ENCODE data around the gene PCCB.
"Not testable (repeated sequence)": the region's sequence is repeated elsewhere in the genome, so short reads cannot be mapped to it uniquely, and the experiment has no call there.

PCCB gene

GRCh38 chr3:136250059-136250902, at the start of gene PCCB:
PCCB (plus strand) TSS chr3:136250340; CDS start chr3:136250376, 36 bp downstream.
- peak; percentile 99 to 100 for ATAC-seq

DNA sequence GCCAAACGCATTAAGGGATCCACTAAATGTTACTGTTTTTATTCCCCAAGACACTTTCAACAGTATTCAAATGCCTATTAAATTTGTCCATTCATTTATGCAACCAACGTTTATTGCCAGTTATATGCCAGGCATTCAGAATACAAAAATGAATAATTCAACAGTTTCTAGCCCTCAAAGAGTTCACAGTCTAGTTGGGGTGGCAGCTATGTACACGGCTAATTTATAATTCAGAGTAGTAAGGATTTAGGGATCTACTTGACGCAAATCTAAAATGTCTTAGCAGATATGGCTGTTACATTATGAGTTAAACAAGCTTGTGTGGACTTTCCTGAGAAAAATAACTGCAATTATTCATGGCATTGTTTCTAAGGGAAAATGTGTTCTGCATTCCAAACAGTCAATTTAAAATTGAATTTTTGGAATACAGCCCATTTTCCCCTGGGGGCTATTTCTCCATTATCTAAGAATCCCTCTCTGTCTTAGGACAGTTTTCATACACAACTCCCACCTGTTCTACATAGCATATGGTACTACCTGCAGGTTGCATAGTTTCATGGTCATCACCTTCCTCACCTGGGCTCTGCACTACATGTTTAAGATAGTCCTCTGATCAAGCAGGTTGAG, 42.5 kb upstream of the PCCB start:
- no peak for ATAC-seq

DNA sequence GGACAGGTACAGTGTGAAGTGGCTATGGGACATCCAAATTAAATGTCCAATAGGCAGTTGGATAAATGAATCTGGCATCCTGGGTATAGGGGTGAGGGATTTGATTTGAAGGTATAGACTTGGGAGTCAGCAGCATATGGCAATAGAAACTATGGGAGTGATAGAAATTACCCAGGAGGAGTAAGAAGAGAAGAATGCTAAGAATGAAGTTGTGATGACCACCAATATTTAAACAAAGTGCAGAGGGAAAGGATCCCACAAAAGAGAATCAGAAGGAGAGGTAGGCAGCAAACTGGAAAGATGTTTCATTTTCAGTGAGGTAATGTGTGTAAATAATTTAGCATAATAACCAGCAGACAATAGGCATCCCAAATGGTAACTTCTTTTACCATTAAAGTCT, 40.2 kb upstream of the PCCB start:
- ATAC-seq: no peak

GRCh38 chr3:136211547-136211946, 38.6 kb upstream of the PCCB start:
- ATAC-seq: no peak

GRCh38 chr3:136222746-136223145, 27.4 kb upstream of the PCCB start:
- not testable (repeated sequence) for ATAC-seq

- ATAC-seq: no peak
Observed at GRCh38 chr3:136232413-136232812, 17.7 kb upstream of the PCCB start.

DNA sequence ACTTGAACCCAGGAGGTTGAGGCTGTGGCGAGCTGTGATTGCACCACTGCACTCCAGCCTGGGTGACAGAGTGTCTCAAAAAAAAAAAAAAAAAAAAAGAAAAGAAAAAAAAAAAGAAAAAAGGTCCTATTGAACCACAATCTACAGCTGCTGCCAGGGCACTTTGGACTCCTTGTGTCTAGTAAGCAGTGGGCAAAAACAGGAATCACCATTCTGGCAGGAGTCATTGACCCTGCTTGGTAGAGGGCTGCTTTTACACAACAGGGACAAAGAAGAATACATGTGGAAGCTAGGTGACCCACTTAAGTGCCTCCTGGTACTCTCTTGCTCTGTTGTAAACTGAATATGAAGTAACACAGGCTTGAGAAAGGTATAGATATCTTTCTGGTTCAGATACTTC, 14.6 kb upstream of the PCCB start:
- ATAC-seq: no peak

DNA sequence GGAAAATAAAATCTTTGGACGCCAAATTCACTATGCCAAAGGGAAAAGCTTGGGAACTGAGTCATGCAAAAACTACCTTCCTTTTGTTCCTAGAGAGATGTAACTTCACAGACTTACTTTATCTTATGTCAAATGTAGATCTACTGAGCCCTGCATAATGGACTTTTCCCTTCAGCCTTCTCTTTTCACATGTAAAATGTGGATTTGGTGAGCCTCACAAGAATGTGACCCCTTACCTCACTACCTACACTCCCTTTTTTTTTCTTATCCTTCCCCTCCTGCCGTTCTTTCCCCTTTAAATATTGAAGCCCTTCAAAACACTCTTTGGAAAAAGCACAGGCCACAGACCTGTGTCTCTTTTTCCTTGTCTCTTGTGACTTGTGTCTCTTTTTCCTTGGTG, 14.0 kb upstream of the PCCB start:
- no peak for ATAC-seq

DNA sequence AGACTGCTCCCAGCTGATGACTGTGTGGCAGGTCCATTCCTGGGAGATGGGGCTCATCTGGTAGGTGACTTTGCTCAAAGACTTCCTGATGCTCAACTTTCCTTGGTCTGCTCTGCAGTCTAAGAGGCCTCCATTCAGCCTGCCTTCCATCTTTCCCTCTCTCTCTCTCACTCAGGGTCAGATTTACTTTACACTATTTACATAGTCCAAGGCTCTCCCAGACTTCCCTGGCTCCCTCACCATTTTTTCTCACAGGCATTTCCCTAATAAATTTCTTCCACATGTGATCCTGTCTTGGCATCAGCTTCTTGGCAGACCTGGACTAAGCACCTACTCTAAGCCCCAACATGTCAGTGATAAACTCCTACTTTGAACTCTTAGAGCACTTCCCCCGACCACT, 13.0 kb upstream of the PCCB start:
- ATAC-seq: no peak

DNA sequence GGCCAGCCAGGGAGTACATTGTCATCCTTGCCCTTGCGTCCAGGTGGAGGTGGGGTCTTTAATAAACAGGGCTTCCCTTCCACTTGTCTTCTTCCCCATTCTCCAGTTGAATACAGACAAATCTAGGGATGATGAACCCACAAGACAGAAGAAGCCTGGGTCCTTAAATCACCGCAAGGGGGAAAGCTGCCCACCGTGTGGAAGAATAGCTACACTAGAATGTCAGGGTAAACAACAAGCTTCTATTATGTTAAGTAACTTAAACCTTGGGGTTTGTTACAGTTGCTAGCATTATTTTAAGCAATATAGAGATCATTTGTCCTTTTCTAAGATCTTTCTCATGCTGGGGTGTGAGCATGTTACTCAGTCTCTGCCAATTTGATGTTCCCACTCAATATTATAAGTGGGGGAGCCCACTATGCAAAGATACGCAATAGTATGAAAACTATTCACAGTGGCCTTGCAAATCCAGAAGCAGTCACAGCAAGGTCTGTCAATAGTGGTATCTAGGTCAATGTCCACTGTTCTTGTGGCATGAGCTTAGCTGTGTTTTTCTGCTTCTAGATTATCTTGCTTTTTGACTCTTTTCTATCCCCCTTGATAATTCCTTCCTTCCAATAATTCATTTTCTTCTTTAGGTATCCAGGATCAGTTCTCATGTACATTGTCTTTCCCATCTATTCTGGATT, 12.0 kb upstream of the PCCB start:
- ATAC-seq: no peak

DNA sequence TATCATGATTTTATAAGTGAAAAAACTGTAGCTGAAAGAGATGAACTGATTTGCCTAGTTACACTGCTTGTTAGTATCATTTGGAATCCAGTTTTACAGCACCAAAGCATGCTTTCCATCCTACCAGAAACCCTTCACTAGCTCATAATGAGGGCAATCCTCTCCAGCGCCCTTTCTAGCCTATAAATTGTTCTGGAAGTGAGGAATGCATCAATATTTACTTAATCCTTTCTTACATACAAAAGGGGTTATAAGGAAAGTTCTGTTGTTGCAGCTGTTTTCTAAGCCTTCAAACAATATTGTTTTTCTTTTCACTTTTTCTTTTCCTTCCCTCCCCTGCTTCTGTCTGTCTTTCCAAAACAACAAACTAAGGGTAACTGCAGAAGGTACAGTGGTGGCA, 11.0 kb upstream of the PCCB start:
- ATAC-seq: no peak

- no peak for ATAC-seq
Observed at GRCh38 chr3:136245691-136246090, 4.4 kb upstream of the PCCB start.

- no peak for ATAC-seq
Observed at GRCh38 chr3:136247436-136247835, 2.7 kb upstream of the PCCB start.

DNA sequence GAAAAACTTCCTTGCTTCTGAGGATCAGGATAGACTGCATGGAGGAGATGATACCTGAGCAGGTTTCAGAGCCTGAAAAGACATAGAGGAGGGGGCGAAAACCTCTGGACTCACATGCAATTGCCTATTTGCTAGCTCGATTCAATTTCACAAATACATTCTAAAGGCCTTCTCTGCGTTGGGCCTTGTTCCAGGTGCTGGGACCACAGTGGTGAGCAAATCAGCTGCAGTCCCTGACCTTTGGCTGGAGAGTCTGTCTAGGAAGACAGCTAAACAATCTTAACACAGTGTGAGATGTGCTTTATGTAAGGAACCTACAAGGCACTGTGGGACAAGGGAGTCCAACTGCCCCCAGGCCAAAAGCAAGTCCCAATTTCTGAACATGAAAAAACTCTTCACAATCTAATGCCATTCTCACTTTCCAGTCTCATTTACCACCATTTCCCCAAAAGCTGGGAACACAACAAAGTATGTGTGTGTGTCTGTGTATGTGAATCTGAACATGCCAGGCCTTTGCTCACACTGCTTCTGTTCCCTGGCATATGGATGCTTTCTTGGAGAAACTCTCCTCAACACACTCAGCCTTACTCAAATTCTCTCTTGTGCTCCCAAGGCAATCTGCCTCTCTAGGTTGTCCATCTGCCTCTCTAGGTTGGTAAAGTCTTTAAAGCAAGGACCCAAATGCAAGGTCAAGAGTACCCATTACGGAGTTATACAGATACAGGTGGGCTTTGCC, 2.1 kb upstream of the PCCB start:
- ATAC-seq: no peak

- no peak for ATAC-seq
Observed at GRCh38 chr3:136249091-136249490, 1.0 kb upstream of the PCCB start.

GRCh38 chr3:136249593-136249992, 547 bp upstream of the PCCB start:
- no peak for ATAC-seq

- no peak for ATAC-seq
Observed at GRCh38 chr3:136250903-136251460, 842 bp downstream of the PCCB start.

GRCh38 chr3:136251511-136251910, 1.4 kb downstream of the PCCB start:
- no peak for ATAC-seq

- no peak for ATAC-seq
Observed at GRCh38 chr3:136255672-136256406, 5.7 kb downstream of the PCCB start.

DNA sequence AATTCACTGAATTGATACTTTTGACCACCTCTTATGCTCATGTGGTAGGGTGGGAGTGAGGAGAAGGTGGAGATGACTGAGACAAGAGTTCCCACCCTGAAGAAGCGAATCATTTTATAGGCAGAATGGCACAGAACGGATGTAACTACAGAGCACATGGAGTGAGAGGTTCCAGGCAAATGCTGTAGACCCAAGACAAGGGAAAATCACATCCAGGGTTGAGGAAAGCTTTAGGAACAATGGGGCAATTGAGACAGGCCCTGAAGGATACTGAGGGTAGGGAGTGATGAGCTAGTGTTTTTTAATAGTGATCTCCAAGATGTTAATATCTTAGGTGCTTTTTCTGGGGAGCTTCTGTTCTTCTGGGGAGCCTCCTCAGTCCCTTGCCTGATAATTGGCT, 8.1 kb downstream of the PCCB start:
- no peak for ATAC-seq

DNA sequence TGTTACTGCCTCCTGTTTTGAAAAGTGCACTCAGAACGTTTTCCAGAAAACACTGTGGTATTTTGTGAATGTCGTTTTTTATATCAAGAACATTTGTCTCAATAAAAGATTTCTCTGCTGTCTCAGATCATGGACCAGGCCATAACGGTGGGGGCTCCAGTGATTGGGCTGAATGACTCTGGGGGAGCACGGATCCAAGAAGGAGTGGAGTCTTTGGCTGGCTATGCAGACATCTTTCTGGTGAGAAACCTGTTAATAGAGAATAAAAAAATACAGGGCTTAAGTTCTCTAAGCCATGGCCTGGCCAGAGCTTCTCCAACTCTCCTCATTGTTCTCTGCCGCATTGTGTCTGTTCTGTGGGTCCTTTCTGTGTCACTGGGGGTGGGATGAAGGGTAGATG, 11.7 kb downstream of the PCCB start:
- ATAC-seq: no peak

DNA sequence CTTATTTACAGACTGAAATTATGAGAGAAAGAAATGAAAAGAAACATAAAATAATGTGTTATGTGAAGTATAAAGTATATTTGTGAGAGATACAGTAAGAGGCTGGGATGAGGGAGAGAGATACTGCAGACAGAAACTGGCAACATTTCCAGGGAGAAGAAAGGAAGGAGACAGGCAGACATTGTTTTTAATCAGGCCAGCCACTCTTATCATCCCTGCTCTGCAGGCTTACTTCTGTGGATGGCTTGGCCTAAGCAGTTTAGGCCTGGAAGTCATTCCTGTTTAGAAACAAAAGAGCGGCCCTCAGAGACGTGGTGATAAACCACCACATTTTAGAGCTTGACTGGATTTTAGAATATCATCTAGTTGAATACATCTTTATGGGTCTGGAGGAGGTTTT, 12.4 kb downstream of the PCCB start:
- no peak for ATAC-seq

Measured in activated CD4-positive, CD25-positive, alpha-beta regulatory T cell treated with anti-CD3 and anti-CD28 coated beads, Interleukin-2, amount 50 U/mL, for 24 hours (primary cell).